Spleen (tissue), 7 donors: ENCODE results near the gene CHD6.

Source experiments
- POLR2AphosphoS5 ChIP-seq, 3 donors: sonication (generic); formaldehyde crosslinking; IDR thresholded peaks; one replicate each; pipeline ENCODE4 v1.5.1; 2017; ENCODE audit warnings: antibody characterized with exemption in 3 of 3
- TF ChIP-seq, protein P1 (sequence below), 11 experiments: fragments of 200-600 bp in 7 of 11; fragments of 450-650 bp in 4 of 11; sonication (generic) in 4 of 11; IDR thresholded peaks in 8 of 11; conservative IDR thresholded peaks in 3 of 11; 1 replicate in 7 of 11; 2 replicates in 4 of 11; pipeline versions ENCODE4 v1.4.0 to v1.8.0; 2016 to 2021; ENCODE audit warnings: antibody characterized with exemption in 11 of 11, inconsistent platforms in 4 of 11, mild to moderate bottlenecking in 1 of 11
- donor health status: DM: no; HTN: no; CAD: no; lungs with moderate emphysema.
- donor health status: DM: no; HTN: no; CAD: no.
- donor health status: DM: no; HTN: no; CAD: no.

DNA sequence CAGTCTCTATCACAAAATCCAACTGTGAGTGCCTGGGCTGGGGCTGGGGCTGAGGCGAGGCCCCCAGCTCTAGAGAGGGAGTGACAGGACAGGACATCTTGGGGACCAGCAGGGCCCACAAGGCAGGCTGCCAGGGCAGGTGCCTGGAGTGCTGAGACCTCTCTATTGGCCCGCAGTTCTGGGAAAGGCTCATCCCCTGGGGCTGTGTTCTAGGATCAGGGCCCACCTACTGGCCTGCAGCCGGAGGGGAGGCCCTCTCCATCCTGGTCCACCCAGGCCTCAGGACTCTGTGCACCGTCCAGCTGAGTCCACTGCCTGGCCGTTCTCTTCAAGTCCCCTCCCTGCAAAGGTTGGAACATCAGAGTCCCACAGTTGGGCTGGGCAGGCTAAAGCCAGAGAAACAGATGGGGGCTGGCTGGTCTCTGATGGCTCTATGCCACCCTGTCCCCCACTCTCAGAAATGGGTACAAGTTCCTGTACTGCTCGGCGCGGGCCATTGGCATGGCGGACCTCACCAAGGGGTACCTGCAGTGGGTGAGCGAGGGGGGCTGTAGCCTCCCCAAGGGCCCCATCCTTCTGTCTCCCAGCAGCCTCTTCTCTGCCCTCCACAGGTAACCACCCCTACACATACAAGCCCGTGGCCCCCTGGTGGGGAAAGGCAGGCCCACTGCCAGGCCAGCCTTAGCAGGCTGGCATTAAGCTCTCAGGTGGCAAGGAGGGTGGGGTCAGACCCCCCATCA lies 260.6 kb downstream of the CHD6 start:
- TF ChIP-seq, protein P1, sequence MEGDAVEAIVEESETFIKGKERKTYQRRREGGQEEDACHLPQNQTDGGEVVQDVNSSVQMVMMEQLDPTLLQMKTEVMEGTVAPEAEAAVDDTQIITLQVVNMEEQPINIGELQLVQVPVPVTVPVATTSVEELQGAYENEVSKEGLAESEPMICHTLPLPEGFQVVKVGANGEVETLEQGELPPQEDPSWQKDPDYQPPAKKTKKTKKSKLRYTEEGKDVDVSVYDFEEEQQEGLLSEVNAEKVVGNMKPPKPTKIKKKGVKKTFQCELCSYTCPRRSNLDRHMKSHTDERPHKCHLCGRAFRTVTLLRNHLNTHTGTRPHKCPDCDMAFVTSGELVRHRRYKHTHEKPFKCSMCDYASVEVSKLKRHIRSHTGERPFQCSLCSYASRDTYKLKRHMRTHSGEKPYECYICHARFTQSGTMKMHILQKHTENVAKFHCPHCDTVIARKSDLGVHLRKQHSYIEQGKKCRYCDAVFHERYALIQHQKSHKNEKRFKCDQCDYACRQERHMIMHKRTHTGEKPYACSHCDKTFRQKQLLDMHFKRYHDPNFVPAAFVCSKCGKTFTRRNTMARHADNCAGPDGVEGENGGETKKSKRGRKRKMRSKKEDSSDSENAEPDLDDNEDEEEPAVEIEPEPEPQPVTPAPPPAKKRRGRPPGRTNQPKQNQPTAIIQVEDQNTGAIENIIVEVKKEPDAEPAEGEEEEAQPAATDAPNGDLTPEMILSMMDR (IDR thresholded peaks at IDR 0.05 in 8 of 11, conservative IDR thresholded peaks at IDR 0.05 in 3 of 11), result no peak
- TF ChIP-seq POLR2AphosphoS5 (IDR thresholded peaks at IDR 0.05), result no peak
